ENCODE data around the gene CAP1. TPM values are rescaled to one million over a fixed set of nuclear protein-coding genes. Genes with fewer than 3 reads are reported as not detected.

CAP1 gene
- total RNA-seq, 1 experiment from 2014 or later: 255 TPM

DNA sequence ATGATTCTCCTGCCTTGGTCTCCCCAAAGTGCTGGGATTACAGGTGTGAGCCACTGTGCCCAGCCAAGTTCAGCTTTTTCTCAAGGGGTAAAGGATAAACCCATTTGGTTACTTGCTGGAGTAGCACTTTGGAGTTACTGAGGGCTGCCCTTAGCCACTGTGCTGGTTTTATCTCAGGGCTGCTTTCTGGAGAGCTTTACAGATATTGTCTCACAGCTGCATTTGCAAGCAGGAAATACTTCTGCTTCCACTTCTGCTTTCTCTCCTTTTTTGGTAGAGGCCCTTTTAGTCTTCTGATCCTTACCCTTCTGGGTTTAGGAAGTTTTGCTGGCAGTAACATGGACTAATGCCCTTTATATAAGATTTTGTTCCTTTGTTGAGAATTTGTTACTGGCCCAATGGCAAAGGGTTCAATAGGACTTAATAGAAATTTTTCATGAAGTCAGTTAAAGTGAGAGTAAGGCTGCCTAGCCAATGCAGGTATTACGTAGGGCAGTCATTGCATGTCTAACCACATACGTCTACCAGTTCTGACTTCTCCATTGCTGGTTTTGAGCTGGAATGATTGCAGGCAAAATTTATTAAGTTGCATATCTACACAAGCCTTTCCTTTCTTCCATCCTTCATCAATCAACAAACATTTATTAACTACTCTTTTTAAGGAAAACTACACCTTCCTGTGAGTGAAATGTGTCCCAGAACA lies 24.4 kb downstream of the CAP1 start:
- no peak overlapping the region for H4K8ac ChIP-seq (replicated peaks; ENCODE audit: insufficient read length, low read depth, low read length)
- H2BK15ac ChIP-seq (ENCODE audit: low read depth, low read length): no peak overlapping the region
- H2BK20ac ChIP-seq (ENCODE audit: low read depth, low read length, poor library complexity, severe bottlenecking): no peak overlapping the region
- no peak overlapping the region for H3K4me3 Mint-ChIP-seq
- H3K27ac Mint-ChIP-seq: no peak overlapping the region; a peak in 1 of 7 replicates
- no peak overlapping the region for H3K23ac ChIP-seq (ENCODE audit: insufficient read length, low read depth, low read length)
- no peak overlapping the region for H2BK120ac ChIP-seq (ENCODE audit: low read depth, low read length, poor library complexity, severe bottlenecking)
- no peak overlapping the region for H2AFZ ChIP-seq (ENCODE audit: low read length)
- no CpG with 5 or more reads among the region's 2 CpGs for WGBS (ENCODE audit: extremely low coverage, insufficient read length, low lambda C conversion rate)
- no peaks in the 10 kb centered on the region for H4K20me1 ChIP-seq (ENCODE audit: control insufficient read depth, insufficient read depth, insufficient read length)
- H3K4me2 ChIP-seq (ENCODE audit: insufficient read depth, insufficient read length, low read length): no peak overlapping the region
- peaks cover under 1% of the 10 kb centered on the region in 2 experiments; a peak in 3 of 4 replicates for H3K4me1 Mint-ChIP-seq
- peaks cover 52 to 83% (median 80%) of the 10 kb centered on the region in 3 experiments; a peak in 6 of 7 replicates for H3K36me3 Mint-ChIP-seq (ENCODE audit: insufficient read depth in 1 of 3, low read depth in 3 of 3)
- no peak overlapping the region for H3K27ac ChIP-seq (ENCODE audit: insufficient read length, low read depth, low read length)
- H3K18ac ChIP-seq (ENCODE audit: insufficient read length, low read depth, low read length): no peak overlapping the region
- no peaks in the 10 kb centered on the region for H3K23me2 ChIP-seq (ENCODE audit: insufficient read length, low read depth, low read length, poor library complexity, severe bottlenecking)
- no peaks in the 10 kb centered on the region for H3K4me1 ChIP-seq (ENCODE audit: insufficient read depth, low read length)
- no peak overlapping the region for H3K56ac ChIP-seq (ENCODE audit: insufficient read length, low read depth, low read length)
- no peak overlapping the region for H3K4ac ChIP-seq (ENCODE audit: low read depth, low read length)
- H3K27me3 ChIP-seq (ENCODE audit: insufficient read depth, low read length): no peaks in the 10 kb centered on the region
- H4K91ac ChIP-seq (ENCODE audit: insufficient read length, low read depth, low read length): no peak overlapping the region
- H3K9me3 ChIP-seq (ENCODE audit: control insufficient read depth, low read depth, low read length): no peaks in the 10 kb centered on the region
- H2BK5ac ChIP-seq (ENCODE audit: insufficient read length, low read length): no peak overlapping the region
- H3K27me3 Mint-ChIP-seq (ENCODE audit: low read depth): no peaks in the 10 kb centered on the region
- no peaks in the 10 kb centered on the region for H3K79me2 ChIP-seq (ENCODE audit: insufficient read depth, low read length)
- no peaks in the 10 kb centered on the region for H3K9me3 Mint-ChIP-seq
- no peaks in the 10 kb centered on the region for H3K79me1 ChIP-seq (ENCODE audit: insufficient read depth, low read depth, low read length, poor library complexity, severe bottlenecking)
- no peak overlapping the region for H4K5ac ChIP-seq (ENCODE audit: insufficient read length, low read depth, low read length)
- no peak overlapping the region for H3K9ac ChIP-seq (ENCODE audit: extremely low read depth, insufficient read length, low read length)
- no peak overlapping the region for H3K14ac ChIP-seq (ENCODE audit: insufficient read depth, low read length)
- H3T11ph ChIP-seq (ENCODE audit: low read length): no peak overlapping the region
- no peak for DNase-seq
- no peak overlapping the region for H2BK12ac ChIP-seq (ENCODE audit: insufficient read length, low read depth, low read length)
- TF ChIP-seq, protein P1, sequence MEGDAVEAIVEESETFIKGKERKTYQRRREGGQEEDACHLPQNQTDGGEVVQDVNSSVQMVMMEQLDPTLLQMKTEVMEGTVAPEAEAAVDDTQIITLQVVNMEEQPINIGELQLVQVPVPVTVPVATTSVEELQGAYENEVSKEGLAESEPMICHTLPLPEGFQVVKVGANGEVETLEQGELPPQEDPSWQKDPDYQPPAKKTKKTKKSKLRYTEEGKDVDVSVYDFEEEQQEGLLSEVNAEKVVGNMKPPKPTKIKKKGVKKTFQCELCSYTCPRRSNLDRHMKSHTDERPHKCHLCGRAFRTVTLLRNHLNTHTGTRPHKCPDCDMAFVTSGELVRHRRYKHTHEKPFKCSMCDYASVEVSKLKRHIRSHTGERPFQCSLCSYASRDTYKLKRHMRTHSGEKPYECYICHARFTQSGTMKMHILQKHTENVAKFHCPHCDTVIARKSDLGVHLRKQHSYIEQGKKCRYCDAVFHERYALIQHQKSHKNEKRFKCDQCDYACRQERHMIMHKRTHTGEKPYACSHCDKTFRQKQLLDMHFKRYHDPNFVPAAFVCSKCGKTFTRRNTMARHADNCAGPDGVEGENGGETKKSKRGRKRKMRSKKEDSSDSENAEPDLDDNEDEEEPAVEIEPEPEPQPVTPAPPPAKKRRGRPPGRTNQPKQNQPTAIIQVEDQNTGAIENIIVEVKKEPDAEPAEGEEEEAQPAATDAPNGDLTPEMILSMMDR (conservative IDR thresholded peaks at IDR 0.05): no peak
- H2AK5ac ChIP-seq (ENCODE audit: insufficient read length, low read length): no peak overlapping the region
